BLaER1 treated with 17β-estradiol and CSF1 and Interleukin-3, amounts not matched to agents 10 nM and 100 nM (cell line): Measurements from ENCODE around the gene CCDC137.

Experiments
- H3K27ac ChIP-seq, 11 experiments: shearing (Covaris generic); formaldehyde crosslinking; 2 replicates each; pipeline ENCODE4 v1.8.1; 2022
- H3K27me3 ChIP-seq, 11 experiments: shearing (Covaris generic); formaldehyde crosslinking; 2 replicates each; pipeline ENCODE4 v1.8.1; 2022
- H3K36me3 ChIP-seq, 11 experiments: shearing (Covaris generic); formaldehyde crosslinking; 2 replicates each; pipeline ENCODE4 v1.8.1; 2022
- H3K4me1 ChIP-seq, 10 experiments: shearing (Covaris generic); formaldehyde crosslinking; 2 replicates each; pipeline ENCODE4 v1.8.1; 2022
- H3K4me2 ChIP-seq, 11 experiments: shearing (Covaris generic); formaldehyde crosslinking; 2 replicates each; pipeline ENCODE4 v1.8.1; 2022
- H3K4me3 ChIP-seq, 10 experiments: shearing (Covaris generic); formaldehyde crosslinking; 2 replicates each; pipeline ENCODE4 v1.8.1; 2022
- H3K9ac ChIP-seq, 11 experiments: shearing (Covaris generic); formaldehyde crosslinking; 2 replicates each; pipeline ENCODE4 v1.8.1; 2022
- H3K9me3 ChIP-seq, 11 experiments: shearing (Covaris generic); formaldehyde crosslinking; replicated peaks in 1 of 11; 2 replicates each; pipeline ENCODE4 v1.8.1; 2022
- H4K20me1 ChIP-seq, 11 experiments: shearing (Covaris generic); formaldehyde crosslinking; 2 replicates each; pipeline ENCODE4 v1.8.1; 2022
- Cebpa-rat ChIP-seq, 11 experiments: shearing (Covaris generic); IDR thresholded peaks; 2 replicates each; pipeline ENCODE4 v1.8.1; 2022

The CCDC137 gene

GRCh38 chr17:81636505-81637288, 29.8 kb upstream of the CCDC137 start, which contains the start of the genes NPLOC4 and TSPAN10:
Gene NPLOC4 (minus strand): TSS chr17:81637112. CDS start chr17:81636930, 182 bp downstream.
Gene TSPAN10 (plus strand): TSS chr17:81637196. CDS start chr17:81642413, 5,217 bp downstream.
- H4K20me1 ChIP-seq, result peaks cover 46 to 51% (median 50%) of the 10 kb centered on the region in 11 experiments; a peak in 21 of 22 replicates
- H3K9me3 ChIP-seq, result no peaks in the 10 kb centered on the region
- H3K27ac ChIP-seq, result peak within 1 kb of the TSS; percentile 84 to 98 (median 95)
- TF ChIP-seq Cebpa-rat (IDR thresholded peaks at IDR 0.05), result no peak
- H3K27me3 ChIP-seq, result no peaks in the 10 kb centered on the region
- peak within 1 kb of the TSS; percentile 87 to 99 (median 96) for H3K9ac ChIP-seq
- peaks cover 0 to 37% (median 22%) of the 10 kb centered on the region in 11 experiments; a peak in 18 of 22 replicates for H3K36me3 ChIP-seq
- H3K4me3 ChIP-seq, result peak within 1 kb of the TSS; percentile 73 to 100 (median 88)
- peak within 1 kb of the TSS; percentile 86 to 98 (median 94) for H3K4me2 ChIP-seq
- peaks cover 28 to 58% (median 38%) of the 10 kb centered on the region in 10 experiments for H3K4me1 ChIP-seq

GRCh38 chr17:81638683-81639082, 27.9 kb upstream of the CCDC137 start:
- Histone ChIP-seq H3K36me3 (peaks cover 0 to 17% (median 9%) of the 10 kb centered on the region in 11 experiments; a peak in 10 of 22 replicates), H3K4me3 (no peak overlapping the region), H3K27ac (no peak overlapping the region), H3K4me2 (peak overlapping the region in 1 of 11 experiments; percentile 86; a peak in 1 of 22 replicates), H3K9me3 (no peaks in the 10 kb centered on the region), H3K4me1 (peaks cover 33 to 55% (median 40%) of the 10 kb centered on the region in 10 experiments), H3K27me3 (no peaks in the 10 kb centered on the region), H3K9ac (no peak overlapping the region), H4K20me1 (peaks cover 27 to 31% (median 30%) of the 10 kb centered on the region in 11 experiments; a peak in 21 of 22 replicates)
- TF ChIP-seq Cebpa-rat (IDR thresholded peaks at IDR 0.05), result no peak

- Histone ChIP-seq H3K4me3 (no peak overlapping the region), H3K36me3 (peaks cover 0 to 6% (median under 1%) of the 10 kb centered on the region in 11 experiments; a peak in 6 of 22 replicates), H3K4me2 (no peak overlapping the region), H3K9ac (no peak overlapping the region), H3K9me3 (no peaks in the 10 kb centered on the region), H3K27ac (no peak overlapping the region), H3K4me1 (peaks cover 30 to 51% (median 39%) of the 10 kb centered on the region in 10 experiments), H4K20me1 (peaks cover 15 to 18% (median 17%) of the 10 kb centered on the region in 11 experiments; a peak in 21 of 22 replicates), H3K27me3 (no peaks in the 10 kb centered on the region)
- TF ChIP-seq Cebpa-rat (IDR thresholded peaks at IDR 0.05), result no peak
Measured at GRCh38 chr17:81640011-81640410, 26.5 kb upstream of the CCDC137 start.

GRCh38 chr17:81641825-81642489, 24.6 kb upstream of the CCDC137 start:
- Histone ChIP-seq H3K27ac (peak overlapping the region in 3 of 11 experiments; percentile 14 to 36 (median 16); a peak in 2 of 22 replicates), H3K27me3 (no peaks in the 10 kb centered on the region), H4K20me1 (no peaks in the 10 kb centered on the region), H3K4me1 (peaks cover 25 to 48% (median 34%) of the 10 kb centered on the region in 10 experiments), H3K4me2 (peak overlapping the region in 10 of 11 experiments; percentile 16 to 56 (median 30); a peak in 12 of 22 replicates), H3K9me3 (no peaks in the 10 kb centered on the region), H3K4me3 (no peak overlapping the region), H3K9ac (peak overlapping the region in 3 of 11 experiments; percentile 22 to 38 (median 23); a peak in 4 of 22 replicates), H3K36me3 (no peaks in the 10 kb centered on the region)
- no peak for TF ChIP-seq Cebpa-rat (IDR thresholded peaks at IDR 0.05)

GRCh38 chr17:81644496-81644895, 22.0 kb upstream of the CCDC137 start:
- H4K20me1 ChIP-seq, result no peaks in the 10 kb centered on the region
- peaks cover 14 to 20% (median 17%) of the 10 kb centered on the region in 11 experiments for H3K9me3 ChIP-seq
- peak overlapping the region; percentile 65 to 87 (median 72) for H3K4me2 ChIP-seq
- H3K4me1 ChIP-seq, result peaks cover 16 to 35% (median 26%) of the 10 kb centered on the region in 10 experiments
- TF ChIP-seq Cebpa-rat (IDR thresholded peaks at IDR 0.05), result no peak
- H3K27me3 ChIP-seq, result no peaks in the 10 kb centered on the region
- peak overlapping the region in 9 of 11 experiments; percentile 19 to 61 (median 40); a peak in 9 of 22 replicates for H3K9ac ChIP-seq
- H3K36me3 ChIP-seq, result peaks cover 0 to 5% (median 0%) of the 10 kb centered on the region in 11 experiments; a peak in 1 of 22 replicates
- H3K4me3 ChIP-seq, result no peak overlapping the region; a peak in 1 of 20 replicates
- H3K27ac ChIP-seq, result peak overlapping the region in 5 of 11 experiments; percentile 28 to 54 (median 37); a peak in 7 of 22 replicates

- peak overlapping the region in 9 of 11 experiments; percentile 19 to 61 (median 40); a peak in 12 of 22 replicates for H3K9ac ChIP-seq
Measured at GRCh38 chr17:81644976-81645952, 21.3 kb upstream of the CCDC137 start.

GRCh38 chr17:81646869-81647600, 19.5 kb upstream of the CCDC137 start:
- Histone ChIP-seq H3K4me2 (no peak overlapping the region), H3K9me3 (peaks cover 19 to 28% (median 24%) of the 10 kb centered on the region in 11 experiments), H3K9ac (no peak overlapping the region), H3K27ac (no peak overlapping the region), H3K27me3 (no peaks in the 10 kb centered on the region), H3K4me1 (peaks cover 16 to 37% (median 35%) of the 10 kb centered on the region in 10 experiments), H3K36me3 (peaks cover 0 to 5% (median 0%) of the 10 kb centered on the region in 11 experiments; a peak in 1 of 22 replicates), H4K20me1 (no peaks in the 10 kb centered on the region), H3K4me3 (no peak overlapping the region)
- TF ChIP-seq Cebpa-rat (IDR thresholded peaks at IDR 0.05), result no peak

More at GRCh38 chr17:81644976-81645952, 21.3 kb upstream of the CCDC137 start:
- Histone ChIP-seq H3K36me3 (peaks cover 0 to 5% (median 0%) of the 10 kb centered on the region in 11 experiments; a peak in 1 of 22 replicates), H3K4me1 (peaks cover 16 to 35% (median 26%) of the 10 kb centered on the region in 10 experiments), H3K4me2 (peak overlapping the region; percentile 65 to 87 (median 72)), H4K20me1 (no peaks in the 10 kb centered on the region), H3K27ac (peak overlapping the region in 8 of 11 experiments; percentile 16 to 54 (median 38); a peak in 11 of 22 replicates), H3K4me3 (peak overlapping the region in 1 of 10 experiments; percentile 5; a peak in 1 of 20 replicates), H3K9me3 (peaks cover 19 to 27% (median 23%) of the 10 kb centered on the region in 11 experiments), H3K27me3 (no peaks in the 10 kb centered on the region)
- TF ChIP-seq Cebpa-rat (IDR thresholded peaks at IDR 0.05), result no peak
